Posterior vena cava (tissue), 2 donors: ENCODE results near the gene KDM4C. TPM values are rescaled to one million over a fixed set of nuclear protein-coding genes. Genes with fewer than 3 reads are reported as not detected.
"Not testable (repeated sequence)": the region's sequence is repeated elsewhere in the genome, so short reads cannot be mapped to it uniquely, and the experiment has no call there.

ENCODE experiments used
- DNase-seq: peaks from one replicate; pipeline ENCODE4 v3.0.0-alpha.2; 2020; ENCODE audit warnings: low spot score
- intact Hi-C, 2 donors: fragments of 100-400 bp; cut with DNase I; formaldehyde crosslinking; loops; one replicate each; pipeline versions ENCODE4 v1.14.1 to v1.14.2; 2022 to 2023
- total RNA-seq, 2 donors: library from RNA; stranded (reverse); fragmentation: NEBNext Ultra II Directional; extraction: Animal tissue kit (Norgen Biotek cat#: 25700); gene quantifications; one replicate each; pipeline ENCODE4 v1.2.1, GENCODE V29; 2021
- donor health status: DM: yes; HTN: yes; CAD: no.
- donor health status: DM: yes; HTN: yes; CAD: no.

Gene KDM4C
- total RNA-seq, 2 donors from 2014 or later, result 31.1 to 36.7 TPM

- DNase-seq, result no peak
- intact Hi-C loops, result no loop called here
These were observed 1.6 kb downstream of the KDM4C start for GRCh38 chr9:6759185-6759977.

- DNase-seq, result no peak
- intact Hi-C loops, result loop anchor here in 1 of 2 donors (5.0 to 10.0 kb wide), 2 partner anchors 53 to 899 kb away; no protein-coding TSS in a partner anchor
These were observed 3.5 kb downstream of the KDM4C start for GRCh38 chr9:6761306-6761705.

GRCh38 chr9:6763244-6763643 is 5.5 kb downstream of the KDM4C start:
- DNase-seq, result no peak
- intact Hi-C loops, result loop anchor here in 1 of 2 donors (5.0 to 10.0 kb wide), 2 partner anchors 52 to 901 kb away; no protein-coding TSS in a partner anchor

- DNase-seq, result no peak
- intact Hi-C loops, result loop anchor here in 1 of 2 donors (5.0 to 10.0 kb wide), 2 partner anchors 51 to 902 kb away; no protein-coding TSS in a partner anchor
These were observed 6.2 kb downstream of the KDM4C start for GRCh38 chr9:6764011-6764410.

- no peak for DNase-seq
- intact Hi-C loops, result loop anchor here in 1 of 2 donors (5.0 to 10.0 kb wide), 2 partner anchors 50 to 902 kb away; no protein-coding TSS in a partner anchor
These were observed 6.8 kb downstream of the KDM4C start for GRCh38 chr9:6764523-6764922.

- no peak for DNase-seq
- intact Hi-C loops, result loop anchor here in 1 of 2 donors (5.0 to 10.0 kb wide), 2 partner anchors 50 to 903 kb away; no protein-coding TSS in a partner anchor
These were observed 7.2 kb downstream of the KDM4C start for GRCh38 chr9:6764950-6765349.

GRCh38 chr9:6765396-6765795 is 7.6 kb downstream of the KDM4C start:
- DNase-seq, result no peak
- intact Hi-C loops, result loop anchor here in 1 of 2 donors (10.0 kb wide), 1 partner anchor 49 kb away; no protein-coding TSS in a partner anchor

GRCh38 chr9:6766606-6767005 is 8.8 kb downstream of the KDM4C start:
- intact Hi-C loops, result loop anchor here in 1 of 2 donors (10.0 kb wide), 1 partner anchor 48 kb away; no protein-coding TSS in a partner anchor
- DNase-seq, result no peak

- not testable (repeated sequence) for DNase-seq
These were observed 10.8 kb downstream of the KDM4C start for GRCh38 chr9:6768587-6768986.

GRCh38 chr9:6771722-6772121 is 13.9 kb downstream of the KDM4C start:
- DNase-seq, result no peak
- intact Hi-C loops, result no loop called here

More at GRCh38 chr9:6768587-6768986, 10.8 kb downstream of the KDM4C start:
- intact Hi-C loops, result loop anchor here in 1 of 2 donors (10.0 kb wide), 1 partner anchor 46 kb away; no protein-coding TSS in a partner anchor

GRCh38 chr9:6777213-6777902 is 19.6 kb downstream of the KDM4C start:
- intact Hi-C loops, result no loop called here
- DNase-seq, result no peak

- intact Hi-C loops, result no loop called here
- DNase-seq, result no peak
These were observed 21.9 kb downstream of the KDM4C start for GRCh38 chr9:6779417-6780241.

GRCh38 chr9:6780690-6781089 is 22.9 kb downstream of the KDM4C start:
- intact Hi-C loops, result no loop called here
- DNase-seq, result no peak

- intact Hi-C loops, result no loop called here
- no peak for DNase-seq
These were observed 23.7 kb downstream of the KDM4C start for GRCh38 chr9:6781476-6781875.

GRCh38 chr9:6782345-6782744 is 24.6 kb downstream of the KDM4C start:
- intact Hi-C loops, result no loop called here
- no peak for DNase-seq

GRCh38 chr9:6782981-6783380 is 25.2 kb downstream of the KDM4C start:
- intact Hi-C loops, result no loop called here
- DNase-seq, result no peak

- no peak for DNase-seq
- intact Hi-C loops, result no loop called here
These were observed 26.0 kb downstream of the KDM4C start for GRCh38 chr9:6783753-6784152.

- intact Hi-C loops, result no loop called here
- no peak for DNase-seq
These were observed 27.9 kb downstream of the KDM4C start for GRCh38 chr9:6785682-6786081.

GRCh38 chr9:6787793-6788161 is 30.0 kb downstream of the KDM4C start:
- intact Hi-C loops, result no loop called here
- no peak for DNase-seq
